ENCODE measurements around the gene PCDHB2.
A peak's percentile ranks its signal among the peaks of the same experiment; 100 is the strongest.

PCDHB2 gene

DNA sequence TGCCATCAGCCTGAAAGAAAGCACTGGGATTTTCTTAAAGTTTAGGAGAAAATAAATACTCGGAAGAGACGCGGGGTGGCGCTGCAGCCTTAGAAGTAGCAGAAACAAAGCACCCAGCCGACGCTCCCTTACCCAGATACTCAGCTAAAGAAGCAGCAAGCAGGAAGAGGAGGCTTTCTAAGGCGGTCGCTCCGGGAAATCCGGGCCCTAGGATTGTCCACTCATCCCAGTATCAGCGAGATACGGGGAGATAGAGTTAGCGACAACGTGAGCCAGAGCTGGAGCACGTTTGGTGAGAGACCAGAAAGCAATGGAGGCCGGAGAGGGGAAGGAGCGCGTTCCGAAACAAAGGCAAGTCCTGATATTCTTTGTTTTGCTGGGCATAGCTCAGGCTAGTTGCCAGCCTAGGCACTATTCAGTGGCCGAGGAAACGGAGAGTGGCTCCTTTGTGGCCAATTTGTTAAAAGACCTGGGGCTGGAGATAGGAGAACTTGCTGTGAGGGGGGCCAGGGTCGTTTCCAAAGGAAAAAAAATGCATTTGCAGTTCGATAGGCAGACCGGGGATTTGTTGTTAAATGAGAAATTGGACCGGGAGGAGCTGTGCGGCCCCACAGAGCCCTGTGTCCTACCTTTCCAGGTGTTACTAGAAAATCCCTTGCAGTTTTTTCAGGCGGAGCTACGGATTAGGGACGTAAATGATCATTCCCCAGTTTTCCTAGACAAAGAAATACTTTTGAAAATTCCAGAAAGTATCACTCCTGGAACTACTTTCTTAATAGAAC is at the start of gene PCDHB2:
Gene PCDHB2 (plus strand): TSS at position 135 of the 782 bp plus-strand sequence. CDS start 176 bp downstream, at position 311.
- DNase-seq (ENCODE audit: extremely low read depth, low read depth), result peak; percentile 12

GRCh38 chr5:141050622-141051520 is 43.5 kb upstream of the PCDHB2 start, which contains the start of gene PCDHB1:
PCDHB1 (plus strand) TSS chr5:141051374; CDS start chr5:141051471, 97 bp downstream.
- no peak for DNase-seq (ENCODE audit: extremely low read depth, low read depth)

More for the DNA sequence above, at the start of gene PCDHB2:
- no peak; the same call in none of the 2 replicates for TF ChIP-seq CTCF (IDR thresholded peaks at IDR 0.05; ENCODE audit: low read depth, low read length)

GRCh38 chr5:141051521-141051866 is 42.9 kb upstream of the PCDHB2 start:
- no peak for DNase-seq (ENCODE audit: extremely low read depth, low read depth)
- TF ChIP-seq CTCF (IDR thresholded peaks at IDR 0.05; ENCODE audit: low read depth, low read length), result no peak

More at GRCh38 chr5:141050622-141051520, 43.5 kb upstream of the PCDHB2 start, which contains the start of gene PCDHB1:
- no peak for TF ChIP-seq CTCF (IDR thresholded peaks at IDR 0.05; ENCODE audit: low read depth, low read length)

DNA sequence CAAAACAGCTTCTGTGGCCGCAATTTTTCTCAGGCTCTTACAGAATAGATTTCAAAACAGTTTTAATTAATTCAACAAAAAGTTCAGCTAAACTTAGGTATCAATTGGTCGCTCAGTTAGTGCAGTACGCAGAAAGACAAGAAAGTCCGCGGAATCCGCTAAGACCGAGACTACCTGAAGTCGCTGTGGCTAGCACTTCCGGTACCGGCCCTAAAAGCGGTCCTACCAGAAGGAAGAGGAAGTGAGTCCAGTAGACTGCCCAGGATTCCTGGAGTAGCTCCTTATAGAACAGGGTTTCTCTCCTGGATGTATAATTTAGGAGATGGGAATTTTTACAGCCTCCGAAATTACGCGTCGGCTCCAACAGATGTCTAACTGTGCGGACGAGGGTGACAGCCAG is 16.6 kb upstream of the PCDHB2 start:
- no peak for DNase-seq (ENCODE audit: extremely low read depth, low read depth)
- TF ChIP-seq CTCF (IDR thresholded peaks at IDR 0.05; ENCODE audit: low read depth, low read length), result no peak

DNA sequence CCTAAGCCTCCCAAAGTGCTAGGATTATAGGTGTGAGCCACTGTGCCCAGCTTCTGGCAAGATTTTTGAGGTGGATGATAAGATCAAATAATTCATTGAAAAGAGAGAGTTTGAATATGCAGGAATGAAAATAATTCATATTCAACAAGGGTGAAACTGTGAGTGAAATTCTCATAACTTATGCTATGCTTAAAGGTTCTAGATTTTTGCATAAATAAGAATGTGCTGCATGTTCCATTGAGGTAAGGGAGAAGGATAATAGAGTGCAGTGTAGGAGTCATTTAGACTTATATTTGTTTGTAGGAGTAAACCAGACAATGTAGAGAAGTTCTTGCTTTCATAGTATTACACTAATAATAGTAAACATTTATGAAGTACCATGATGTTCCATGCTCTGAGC is 12.2 kb upstream of the PCDHB2 start:
- TF ChIP-seq CTCF (IDR thresholded peaks at IDR 0.05; ENCODE audit: low read depth, low read length), result no peak
- no peak for DNase-seq (ENCODE audit: extremely low read depth, low read depth)

DNA sequence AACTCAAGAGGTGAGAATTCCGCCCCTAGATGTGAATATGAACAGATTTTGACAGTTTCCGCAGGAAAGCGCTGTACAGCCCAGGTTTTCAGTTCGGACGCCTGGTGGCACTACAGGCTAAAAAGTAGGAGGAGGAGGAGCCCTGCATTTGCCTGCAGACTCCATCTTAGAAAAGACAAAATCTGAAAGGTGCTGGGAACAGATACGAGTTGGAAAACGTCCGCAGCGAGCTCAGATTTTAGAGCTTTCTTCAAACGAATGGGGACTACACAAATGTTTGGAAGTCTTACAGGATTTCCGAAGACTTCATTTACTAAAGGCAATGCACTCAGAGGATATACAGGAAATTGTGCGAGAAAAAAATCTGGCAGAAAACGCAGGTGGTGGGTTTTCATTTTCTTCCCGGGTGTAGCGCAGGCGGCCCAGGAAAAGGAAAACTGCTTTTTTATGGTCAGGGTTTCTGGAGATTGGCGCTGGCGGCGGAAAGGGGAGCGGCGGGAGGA is 9.9 kb upstream of the PCDHB2 start:
- peak; percentile 26 for TF ChIP-seq CTCF (IDR thresholded peaks at IDR 0.05; ENCODE audit: low read depth, low read length)
- DNase-seq (ENCODE audit: extremely low read depth, low read depth), result no peak
